DMS 273 (cell line): ENCODE results near the gene NCEH1.
A peak's percentile ranks its signal among the peaks of the same experiment; 100 is the strongest.

Source experiments
- DNase-seq: peaks from one replicate; lab custom pipeline; 2025; ENCODE audit not compliant: unreplicated experiment; lab: John Stamatoyannopoulos, UW

Gene NCEH1

DNA sequence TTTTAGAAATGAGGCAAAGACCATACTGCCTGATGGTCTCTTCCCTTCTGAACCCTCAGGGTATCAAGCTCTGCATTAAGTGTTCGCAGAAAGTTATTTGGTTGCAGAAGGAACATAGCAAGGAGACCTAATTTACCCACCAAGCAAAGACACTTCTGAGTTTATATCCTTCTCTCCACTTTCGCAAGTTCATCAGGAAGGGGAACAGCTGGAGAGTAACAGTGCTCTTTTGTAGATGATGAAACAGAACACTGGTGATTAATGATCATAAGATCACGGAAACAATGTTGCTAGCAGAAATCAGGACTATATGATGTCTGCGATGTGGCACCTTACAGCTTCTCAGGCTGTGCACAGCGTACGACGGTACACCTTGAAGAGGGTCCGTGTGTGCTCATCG, 62.1 kb downstream of the NCEH1 start:
- peak; percentile 43 for DNase-seq

DNA sequence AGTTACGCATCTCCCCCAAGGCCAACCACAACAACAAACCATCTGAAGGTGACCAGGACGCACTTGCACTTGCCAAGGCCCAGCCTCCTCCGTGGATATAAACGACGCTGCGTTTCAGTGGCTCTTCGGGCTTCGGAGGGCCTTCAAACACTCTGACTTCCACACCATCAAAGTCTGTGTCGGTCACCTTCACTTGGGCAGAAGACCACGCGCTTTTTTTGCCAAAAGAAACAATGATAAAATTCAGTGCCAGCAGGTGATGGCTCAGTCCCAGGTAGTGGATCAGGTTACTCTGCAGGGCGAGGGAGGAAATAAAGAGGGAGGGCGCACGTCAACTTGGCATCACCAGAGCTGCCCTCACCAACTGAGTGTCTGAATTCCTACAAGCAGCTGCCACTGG, 63.0 kb downstream of the NCEH1 start:
- DNase-seq = peak; percentile 83

GRCh38 chr3:172647080-172647479, 63.8 kb downstream of the NCEH1 start:
- peak; percentile 54 for DNase-seq

- peak; percentile 92 for DNase-seq
Measured at GRCh38 chr3:172646439-172647015, 64.3 kb downstream of the NCEH1 start.

DNA sequence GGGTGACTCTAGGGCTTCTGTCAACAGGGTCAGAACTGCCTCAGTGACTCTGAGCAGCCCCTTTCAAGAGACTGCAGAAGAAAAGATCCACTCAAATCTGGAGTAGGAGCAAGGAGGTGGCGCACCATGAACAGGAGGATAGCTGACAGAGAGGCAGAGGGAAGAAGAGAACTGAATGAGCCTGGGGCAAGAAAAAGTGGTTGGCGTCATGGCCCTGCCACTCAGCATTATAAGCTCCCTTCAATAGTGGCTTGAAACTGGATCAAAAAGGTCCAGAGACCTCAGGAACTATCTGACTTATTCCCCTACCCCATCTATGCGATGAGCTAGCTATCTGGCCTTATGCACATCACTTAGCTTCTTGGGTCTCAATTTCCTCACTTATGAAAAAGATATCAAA, 66.6 kb downstream of the NCEH1 start:
- DNase-seq = no peak

DNA sequence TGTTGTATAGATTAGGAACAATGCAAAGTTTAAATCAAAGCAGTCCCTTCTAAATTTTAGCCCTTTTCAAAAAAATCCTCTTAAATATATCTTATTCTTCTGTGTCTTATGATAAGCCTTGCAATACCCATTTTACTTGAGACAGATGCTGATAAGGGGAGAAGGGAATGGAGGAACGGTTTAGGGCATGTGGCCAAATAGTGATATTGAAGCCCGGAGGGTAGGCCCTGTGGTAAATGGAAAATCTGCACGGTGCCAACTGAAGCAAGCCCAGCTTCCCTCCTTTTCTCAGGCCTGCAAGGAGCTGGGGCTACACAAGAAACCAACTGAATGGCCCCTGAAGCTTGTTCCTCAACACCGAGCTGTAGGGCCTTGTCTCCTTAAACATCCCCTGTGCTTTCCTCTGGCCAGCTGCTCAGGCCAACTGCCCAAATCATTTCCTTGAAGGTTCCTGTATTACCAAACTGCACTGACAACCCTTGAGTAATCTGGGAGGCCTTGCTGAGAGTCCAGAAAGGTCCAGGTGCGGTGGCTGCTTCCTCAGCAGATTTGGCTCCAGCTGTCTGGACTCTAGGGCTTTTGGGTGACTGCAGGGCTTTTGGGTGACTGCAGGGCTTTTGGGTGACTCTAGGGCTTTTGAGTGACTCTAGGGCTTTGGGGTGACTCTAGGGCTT, 67.2 kb downstream of the NCEH1 start:
- peak; percentile 90 for DNase-seq

DNA sequence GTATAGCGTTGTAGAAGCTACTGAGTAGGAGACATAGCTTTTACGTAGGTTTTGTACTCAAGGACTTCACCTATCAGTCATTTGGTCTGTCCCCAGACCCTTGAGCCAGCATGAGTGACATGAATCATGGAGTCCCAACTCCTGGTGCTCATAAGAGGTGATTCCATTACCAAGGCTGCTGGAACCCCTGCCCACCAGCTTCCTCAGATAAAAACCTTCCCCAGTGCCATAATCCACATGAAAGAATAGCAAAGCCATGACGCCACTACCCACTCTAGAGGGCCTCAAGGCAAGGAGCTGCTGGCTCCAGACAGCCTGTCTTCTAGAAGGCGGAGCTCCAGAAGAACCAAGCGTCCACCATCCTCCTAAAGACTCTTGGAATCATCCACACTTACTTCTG, 69.6 kb downstream of the NCEH1 start:
- no peak for DNase-seq

DNA sequence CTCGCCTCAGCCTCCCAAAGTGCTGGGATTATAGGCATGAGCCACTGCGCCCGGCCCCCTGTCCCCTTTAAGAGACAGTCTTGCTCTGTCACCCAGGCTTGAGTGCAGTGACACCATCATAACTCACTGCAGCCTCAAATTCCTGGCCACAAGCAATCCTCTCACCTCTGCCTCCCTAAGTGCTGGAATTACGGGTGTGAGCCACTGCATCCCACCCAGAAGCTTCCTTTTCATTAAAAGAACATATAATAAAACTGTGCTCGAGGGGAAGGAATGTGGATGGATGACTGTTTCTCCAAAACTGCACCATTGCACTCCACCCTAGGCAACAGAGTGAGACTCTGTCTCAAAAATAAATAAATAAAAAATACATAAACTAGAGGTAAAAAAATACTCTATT, 70.1 kb downstream of the NCEH1 start:
- DNase-seq = no peak

DNA sequence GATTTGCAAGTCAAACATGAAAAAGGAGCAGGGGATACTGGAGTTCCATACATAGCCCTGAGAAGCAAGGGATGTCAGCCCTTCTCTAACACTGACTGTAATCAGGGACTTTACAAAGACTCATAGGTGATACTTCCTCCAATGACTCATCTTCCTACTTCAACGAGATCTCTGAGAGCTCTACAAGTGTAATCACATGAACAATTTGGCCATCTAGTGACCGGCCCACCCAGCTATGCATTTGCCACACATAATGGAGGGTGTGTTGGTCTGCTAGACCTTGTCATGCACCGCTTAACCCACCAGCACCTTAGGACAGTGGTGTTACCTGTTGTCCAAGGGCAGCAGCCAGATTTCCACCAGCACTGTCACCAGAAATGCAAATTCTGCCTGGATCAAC, 75.3 kb downstream of the NCEH1 start:
- no peak for DNase-seq

- no peak for DNase-seq
Measured at GRCh38 chr3:172634948-172635347, 75.9 kb downstream of the NCEH1 start.

DNA sequence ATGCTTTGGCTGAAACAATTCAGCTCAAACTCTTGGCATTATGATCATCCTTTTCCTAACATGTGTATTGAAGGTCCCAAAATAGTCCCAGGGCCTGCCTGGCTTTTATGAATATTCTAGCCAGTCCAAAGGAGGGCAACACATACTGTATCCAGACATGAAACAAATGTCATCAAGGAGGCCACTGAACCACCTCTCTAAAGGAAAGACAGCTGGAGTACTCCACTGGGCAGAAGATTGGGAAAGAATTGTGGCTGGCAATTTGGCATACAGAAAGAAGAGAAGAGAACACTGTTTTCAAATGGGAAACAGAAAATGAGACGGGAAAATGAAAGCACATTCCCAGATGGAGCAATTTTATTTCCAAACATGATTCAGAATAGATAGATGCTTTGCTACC, 80.6 kb downstream of the NCEH1 start:
- DNase-seq = peak; percentile 32

DNA sequence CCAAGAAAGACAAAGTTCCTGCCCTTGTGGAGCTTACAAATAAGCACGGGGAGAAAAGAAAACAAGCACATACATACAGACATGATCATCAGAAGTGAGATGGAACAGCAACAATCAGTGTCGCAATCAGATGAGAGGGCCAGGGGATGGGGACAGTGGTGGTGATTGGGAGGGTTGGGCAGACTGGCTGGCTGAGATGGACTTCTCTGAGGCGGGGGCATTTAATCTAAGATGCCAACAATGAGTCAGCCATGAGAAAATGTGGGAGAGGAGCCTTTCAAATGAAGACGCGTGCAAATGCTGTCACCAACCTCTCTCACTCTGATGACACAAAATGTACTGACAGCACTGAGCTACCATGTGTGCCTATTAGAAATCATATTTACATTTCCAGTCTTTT, 81.4 kb downstream of the NCEH1 start:
- no peak for DNase-seq

DNA sequence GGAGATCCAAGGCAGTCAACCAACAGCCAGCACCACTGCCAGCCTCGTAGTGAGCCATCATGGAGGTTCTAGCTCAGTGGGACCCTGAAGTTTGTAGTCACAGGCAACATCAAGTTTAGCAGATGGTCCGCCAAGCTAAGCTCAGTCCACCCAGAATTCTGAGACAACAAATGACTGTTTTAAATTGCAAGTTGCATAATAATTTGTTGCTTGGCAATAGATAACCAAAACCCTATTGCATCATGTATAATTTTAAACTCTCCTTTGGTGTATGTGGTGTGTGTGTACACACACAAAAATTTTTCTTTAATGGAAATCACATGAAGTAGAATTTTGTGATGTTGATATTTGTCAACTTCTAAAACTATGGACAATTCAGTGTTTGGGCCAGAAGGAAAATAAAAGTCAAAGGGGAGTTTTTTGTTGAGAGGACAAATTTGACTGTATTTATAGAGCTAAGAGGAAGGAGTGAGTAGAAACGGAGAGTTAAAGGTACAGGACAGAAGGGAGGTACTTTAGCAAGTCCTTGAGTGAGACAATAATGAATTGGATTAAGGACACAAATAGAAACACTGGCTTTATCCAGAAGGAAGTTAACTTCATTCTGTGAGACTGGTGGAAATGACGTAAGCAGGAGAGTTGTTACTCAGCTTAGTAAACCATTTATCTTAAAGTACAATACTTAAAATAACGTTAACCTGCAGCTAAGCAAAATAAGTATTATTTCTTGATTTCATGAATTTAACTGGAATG, 83.6 kb downstream of the NCEH1 start:
- DNase-seq = peak; percentile 66

DNA sequence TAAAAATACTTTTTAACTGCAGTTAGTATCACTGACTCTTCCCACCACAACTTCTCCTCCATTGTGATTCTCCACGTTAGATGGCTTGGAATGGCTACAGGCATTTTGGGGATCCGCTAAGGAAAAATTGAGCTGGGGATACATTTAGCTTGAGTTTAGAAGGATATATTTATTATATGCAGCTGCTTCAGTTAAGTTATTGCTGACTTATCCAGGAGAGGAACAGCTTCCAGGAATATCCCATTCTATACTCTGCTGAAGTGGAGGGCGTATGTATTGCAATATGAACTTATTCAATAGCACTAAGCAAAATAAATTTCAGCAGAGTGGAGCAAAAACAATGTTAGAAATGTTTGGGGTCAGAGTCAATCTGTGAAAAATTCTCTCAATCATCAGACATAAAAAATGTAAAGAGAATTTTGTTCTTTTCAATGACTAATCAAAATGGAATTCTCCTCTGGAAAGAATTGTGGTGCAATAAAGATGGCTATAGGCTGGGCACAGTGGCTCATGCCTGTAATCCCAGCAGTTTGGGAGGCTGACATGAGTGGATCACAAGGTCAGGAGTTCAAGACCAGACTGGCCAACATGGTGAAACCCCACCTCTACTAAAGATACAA, 84.7 kb downstream of the NCEH1 start:
- no peak for DNase-seq

DNA sequence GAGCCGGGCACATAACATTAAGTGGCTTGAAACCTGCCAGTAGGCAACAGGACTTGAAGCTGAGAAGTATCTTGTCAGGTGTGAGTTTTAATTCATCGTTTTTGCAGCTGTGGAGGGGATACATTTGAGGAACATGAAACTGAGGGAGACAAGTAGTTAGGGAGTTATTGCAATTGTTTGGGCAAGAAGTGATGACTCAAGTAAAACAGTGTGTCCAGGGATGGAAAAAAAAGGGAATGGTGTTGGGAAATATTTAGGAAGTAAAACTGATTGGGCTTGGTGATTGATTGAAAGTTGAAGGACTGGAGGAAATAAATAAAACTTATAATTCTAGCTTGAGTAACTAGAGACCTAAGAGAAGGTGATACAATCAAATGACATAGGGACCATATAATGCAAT, 85.5 kb downstream of the NCEH1 start:
- no peak for DNase-seq

DNA sequence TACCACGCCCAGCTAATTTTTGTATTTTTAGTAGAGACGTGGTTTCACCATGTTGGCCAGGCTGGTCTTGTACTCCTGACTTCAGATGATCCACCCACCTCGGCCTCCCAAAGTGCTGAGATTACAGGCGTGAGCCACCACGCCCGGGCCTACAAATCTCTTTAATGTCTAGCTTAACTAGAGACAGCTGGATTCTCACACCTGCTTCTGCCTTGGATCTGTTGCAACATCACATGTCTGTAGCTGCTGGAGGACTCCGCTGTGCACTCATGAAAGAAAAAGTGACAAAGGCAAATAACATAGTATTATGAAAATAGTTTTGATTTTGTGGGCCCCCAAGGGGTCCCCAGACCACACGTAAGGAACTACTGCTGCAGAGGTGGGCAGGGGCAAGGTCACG, 85.9 kb downstream of the NCEH1 start:
- DNase-seq = no peak

DNA sequence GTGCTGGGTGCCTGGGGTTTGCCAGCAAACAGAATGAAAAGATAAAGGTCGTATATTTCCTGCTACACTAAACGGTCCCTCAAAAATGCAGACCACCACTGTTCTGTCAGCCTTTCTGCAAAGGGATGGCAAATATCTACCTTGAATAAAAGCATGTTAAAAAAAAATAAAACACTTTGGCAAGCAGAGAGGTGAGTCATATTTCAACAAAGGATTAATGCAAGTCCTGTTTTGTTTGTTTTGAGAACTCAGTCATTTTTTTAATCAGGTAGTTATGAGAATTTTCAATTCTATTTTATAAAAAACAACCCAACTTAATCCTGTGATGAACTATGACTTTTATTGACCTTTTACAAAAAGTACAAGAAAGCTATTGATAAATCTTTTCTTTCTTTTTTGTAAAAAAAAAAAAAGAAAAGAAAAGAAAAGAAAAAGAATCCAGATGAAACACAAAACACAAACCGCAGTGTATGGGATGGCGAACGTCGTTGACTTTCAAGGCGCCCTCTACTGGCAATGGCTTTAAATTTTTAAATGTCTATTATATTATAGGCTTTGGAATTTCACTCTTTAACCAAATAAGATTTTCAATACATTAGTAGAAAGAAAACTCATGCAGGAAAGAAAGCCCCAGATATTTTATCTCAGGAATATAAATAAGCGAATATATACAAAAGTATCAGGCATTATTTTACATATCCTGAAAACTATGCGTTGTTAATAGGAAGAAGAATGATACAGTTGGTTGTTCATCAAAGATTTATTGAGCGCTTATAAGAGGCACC, 87.8 kb downstream of the NCEH1 start:
- DNase-seq = peak; percentile 88

DNA sequence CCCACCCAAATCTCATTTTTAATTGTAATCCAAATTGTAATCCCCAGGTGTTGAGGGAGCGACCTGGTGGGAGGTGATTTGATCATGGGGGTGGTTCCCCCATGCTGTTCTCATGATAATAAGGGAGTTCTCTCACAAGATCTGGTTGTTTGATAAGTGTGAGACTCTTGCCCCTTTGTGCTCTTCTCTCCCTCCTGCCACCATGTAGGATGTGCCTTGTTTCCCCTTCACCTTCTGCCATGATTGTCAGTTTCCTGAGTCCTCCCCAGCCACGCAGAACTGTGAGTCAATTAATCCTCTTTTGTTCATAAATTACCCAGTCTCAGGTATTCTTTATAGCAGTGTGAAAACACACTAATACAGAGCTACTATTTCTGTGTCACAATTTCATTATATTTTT, 88.7 kb downstream of the NCEH1 start:
- DNase-seq = no peak

DNA sequence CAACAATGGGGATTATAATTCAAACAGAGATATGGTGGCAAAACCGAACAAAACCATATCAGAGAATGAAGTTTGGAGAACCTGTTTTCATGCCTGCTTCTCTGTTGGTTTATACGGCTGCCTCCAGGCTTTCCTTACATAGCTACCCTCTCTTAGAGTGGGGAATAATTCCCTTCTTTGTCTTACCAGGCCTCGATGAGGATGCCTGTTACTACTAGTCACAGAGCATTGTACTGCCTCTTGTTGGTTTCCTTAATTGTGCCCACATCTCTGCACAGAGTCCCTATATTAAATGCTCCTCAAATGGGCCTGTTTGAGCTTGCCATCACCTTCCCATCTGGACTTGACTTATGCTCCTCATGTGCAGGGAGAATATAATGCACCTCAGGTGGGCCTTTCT, 92.9 kb downstream of the NCEH1 start:
- DNase-seq = peak; percentile 52

GRCh38 chr3:172617013-172617706, 93.7 kb downstream of the NCEH1 start:
- DNase-seq = no peak

DNA sequence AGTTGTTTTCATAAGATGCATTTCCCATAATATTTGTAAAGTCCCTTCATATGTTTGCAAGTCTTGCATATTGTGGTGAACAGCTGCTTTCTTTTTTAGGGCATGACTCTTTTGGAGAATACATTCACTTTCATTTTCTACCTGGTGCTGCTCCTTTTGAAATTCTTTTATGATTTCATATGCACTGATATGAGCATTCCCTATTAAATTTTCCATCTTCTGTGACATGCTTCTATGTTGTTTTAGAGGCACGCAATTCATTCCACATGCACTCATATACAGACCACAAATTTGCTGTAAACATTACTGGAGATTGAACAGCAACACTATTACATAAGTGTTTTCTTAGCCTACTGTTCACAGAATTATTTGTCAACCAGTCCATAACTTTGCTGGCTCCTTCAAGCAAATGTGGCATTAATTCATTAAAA, 94.8 kb downstream of the NCEH1 start:
- DNase-seq = no peak
